GM23338 (cell line): ENCODE results near the gene OLAH.

Experiments
- CTCF ChIP-seq, 2 experiments: fragments of 200-600 bp in 1 of 2; sonication (generic) in 1 of 2; conservative IDR thresholded peaks; 2 replicates each; pipeline versions ENCODE4 v1.5.1 to v1.6.1; 2016 to 2017; ENCODE audit warnings: antibody characterized with exemption in 2 of 2, low read depth in 2 of 2, mild to moderate bottlenecking in 2 of 2, moderate library complexity in 1 of 2
- EZH2 ChIP-seq: fragments of 200-600 bp; sonication (generic); IDR thresholded peaks from one replicate; pipeline ENCODE4 v1.8.0; 2017; ENCODE audit warnings: antibody characterized with exemption, mild to moderate bottlenecking, low read depth; ENCODE audit not compliant: unreplicated experiment
- POLR2AphosphoS5 ChIP-seq: IDR thresholded peaks from 2 replicates; pipeline ENCODE4 v1.6.1; 2016; ENCODE audit warnings: antibody characterized with exemption, low read depth

- TF ChIP-seq CTCF (conservative IDR thresholded peaks at IDR 0.05; ENCODE audit: low read depth in 2 of 2) = no peak
- no peak for TF ChIP-seq EZH2
- TF ChIP-seq POLR2AphosphoS5 = no peak
Observed at GRCh38 chr10:15060638-15061037, 16.9 kb downstream of the OLAH start.
